Tibial nerve (tissue), 3 donors: ENCODE measurements around the gene FAM107B.

Experiments
- POLR2A ChIP-seq, 2 donors: fragments of 450-650 bp; IDR thresholded peaks; one replicate each; pipeline ENCODE4 v1.6.1; 2017; ENCODE audit warnings: antibody characterized with exemption in 2 of 2, mild to moderate bottlenecking in 2 of 2, moderate library complexity in 2 of 2
- TF ChIP-seq, protein P1 (sequence below), 5 experiments: fragments of 200-600 bp in 3 of 5; fragments of 450-650 bp in 2 of 5; sonication (generic) in 3 of 5; IDR thresholded peaks; one replicate each; pipeline ENCODE4 v1.5.1; 2016 to 2019; ENCODE audit warnings: antibody characterized with exemption in 5 of 5, mild to moderate bottlenecking in 3 of 5, moderate library complexity in 2 of 5

DNA sequence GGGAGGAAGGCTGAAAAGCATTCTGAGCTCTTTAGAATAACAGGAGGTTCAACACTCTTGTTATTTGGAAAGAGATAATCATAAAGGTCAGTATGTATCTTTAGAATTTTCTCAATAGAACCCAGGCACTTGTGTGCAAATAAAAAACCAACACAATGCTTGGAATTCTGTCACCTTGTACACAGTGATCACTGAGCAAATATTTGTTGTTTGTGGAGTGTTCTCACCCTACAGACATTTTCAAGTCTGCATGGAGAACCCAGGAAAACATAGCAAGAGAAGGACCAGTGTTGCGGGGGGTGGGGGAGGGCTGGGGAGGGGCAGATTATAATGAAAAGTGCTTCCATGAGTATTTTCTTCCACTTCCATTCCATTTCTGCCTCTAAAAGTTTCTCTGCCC lies 87.4 kb downstream of the FAM107B start:
- TF ChIP-seq, protein P1, sequence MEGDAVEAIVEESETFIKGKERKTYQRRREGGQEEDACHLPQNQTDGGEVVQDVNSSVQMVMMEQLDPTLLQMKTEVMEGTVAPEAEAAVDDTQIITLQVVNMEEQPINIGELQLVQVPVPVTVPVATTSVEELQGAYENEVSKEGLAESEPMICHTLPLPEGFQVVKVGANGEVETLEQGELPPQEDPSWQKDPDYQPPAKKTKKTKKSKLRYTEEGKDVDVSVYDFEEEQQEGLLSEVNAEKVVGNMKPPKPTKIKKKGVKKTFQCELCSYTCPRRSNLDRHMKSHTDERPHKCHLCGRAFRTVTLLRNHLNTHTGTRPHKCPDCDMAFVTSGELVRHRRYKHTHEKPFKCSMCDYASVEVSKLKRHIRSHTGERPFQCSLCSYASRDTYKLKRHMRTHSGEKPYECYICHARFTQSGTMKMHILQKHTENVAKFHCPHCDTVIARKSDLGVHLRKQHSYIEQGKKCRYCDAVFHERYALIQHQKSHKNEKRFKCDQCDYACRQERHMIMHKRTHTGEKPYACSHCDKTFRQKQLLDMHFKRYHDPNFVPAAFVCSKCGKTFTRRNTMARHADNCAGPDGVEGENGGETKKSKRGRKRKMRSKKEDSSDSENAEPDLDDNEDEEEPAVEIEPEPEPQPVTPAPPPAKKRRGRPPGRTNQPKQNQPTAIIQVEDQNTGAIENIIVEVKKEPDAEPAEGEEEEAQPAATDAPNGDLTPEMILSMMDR (IDR thresholded peaks at IDR 0.05) = no peak
- TF ChIP-seq POLR2A (IDR thresholded peaks at IDR 0.05) = no peak
